HG03139 (cell line): Measurements from ENCODE around the gene PKNOX1.
"Not testable (repeated sequence)": the region's sequence is repeated elsewhere in the genome, so short reads cannot be mapped to it uniquely, and the experiment has no call there.

Experiments used
- ATAC-seq: cut with Tn5 transposase; IDR thresholded peaks from one replicate; pipeline ENCODE4 v1.9.1; 2021; ENCODE audit not compliant: unreplicated experiment

Gene PKNOX1

DNA sequence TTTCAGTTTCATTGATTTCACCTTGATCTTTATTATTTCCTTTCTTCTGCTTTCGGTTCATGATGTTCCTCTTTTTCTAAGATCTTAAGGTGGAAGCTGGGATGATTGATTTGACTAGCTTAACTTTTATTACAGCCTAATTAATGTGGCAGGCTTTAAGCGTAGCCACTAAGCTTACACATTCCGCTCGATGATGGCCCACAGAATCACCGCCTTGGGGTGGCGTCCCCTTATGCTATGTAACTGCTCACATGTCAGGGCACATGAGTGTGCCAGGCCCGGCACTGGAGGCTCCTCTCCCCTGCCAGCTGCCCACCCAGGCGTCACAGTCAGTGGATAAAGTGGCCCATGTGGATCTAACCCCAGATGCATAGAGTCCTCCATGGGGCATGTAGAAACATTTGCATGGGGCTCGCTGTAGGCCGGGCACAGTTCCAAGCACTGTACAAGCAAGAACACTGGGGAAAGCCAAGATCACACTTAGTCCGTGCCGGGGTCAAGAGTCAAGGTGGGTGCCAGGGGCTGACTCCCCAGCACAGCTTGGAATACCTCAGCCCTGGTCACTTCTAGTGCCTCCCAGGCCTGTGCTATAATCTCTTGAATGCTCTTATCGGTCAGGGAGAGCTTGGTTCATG lies 41.7 kb downstream of the PKNOX1 start:
- ATAC-seq, result no peak

DNA sequence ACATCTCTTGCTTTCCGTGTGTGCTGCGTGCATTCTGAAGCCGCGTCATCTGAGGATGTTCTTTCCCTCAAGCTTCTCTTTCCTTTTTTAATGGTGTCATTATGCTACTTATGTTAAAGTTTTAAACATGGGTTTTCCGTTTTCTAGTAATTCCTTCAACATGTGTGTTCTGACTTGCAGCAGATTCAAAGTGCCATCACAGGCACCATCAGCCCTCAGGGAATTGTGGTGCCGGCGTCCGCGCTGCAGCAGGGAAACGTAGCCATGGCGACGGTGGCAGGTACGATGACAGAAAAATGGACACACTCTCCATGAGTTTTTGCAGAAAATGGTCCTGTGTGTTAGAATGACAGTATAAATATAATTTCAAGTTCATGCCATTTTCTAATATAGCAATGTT lies 42.4 kb downstream of the PKNOX1 start:
- no peak for ATAC-seq

DNA sequence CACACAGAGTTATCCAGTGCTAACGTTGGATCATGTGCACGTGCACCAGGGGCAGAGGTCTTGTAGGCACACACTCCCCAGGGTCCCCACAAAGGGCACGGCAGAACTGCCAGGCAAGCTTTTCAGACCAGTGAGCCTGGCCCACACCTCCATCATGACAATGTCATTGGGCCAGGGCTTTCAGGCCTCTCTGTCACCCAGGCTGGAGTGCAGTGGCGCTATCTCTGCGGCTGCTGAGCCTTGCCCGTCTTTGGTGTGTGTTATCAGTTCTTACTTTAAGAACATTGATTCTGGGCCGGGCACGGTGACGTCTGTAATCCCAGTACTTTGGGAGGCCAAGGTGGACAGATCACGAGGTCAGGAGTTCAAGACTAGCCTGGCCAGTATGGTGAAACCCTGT lies 44.2 kb downstream of the PKNOX1 start:
- no peak for ATAC-seq

DNA sequence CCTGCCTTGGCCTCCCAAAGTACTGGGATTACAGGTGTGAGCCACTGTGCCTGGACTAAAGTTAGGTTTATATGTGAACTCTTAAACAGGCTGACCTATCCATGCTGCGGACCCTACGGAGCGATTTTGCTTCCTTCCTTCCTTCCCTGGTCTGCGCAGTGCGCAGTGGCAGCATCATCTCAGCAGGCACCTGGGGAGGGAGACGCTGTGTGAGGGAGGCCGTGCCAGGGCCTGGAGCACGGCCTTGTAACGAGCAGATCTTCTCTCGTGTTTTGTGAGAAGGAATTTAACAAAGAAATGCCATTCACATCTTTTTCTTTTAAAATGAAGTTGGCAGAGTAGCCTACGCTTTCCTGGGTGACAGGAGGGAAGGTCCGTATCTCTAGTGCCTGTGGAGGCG lies 45.8 kb downstream of the PKNOX1 start:
- ATAC-seq, result no peak

DNA sequence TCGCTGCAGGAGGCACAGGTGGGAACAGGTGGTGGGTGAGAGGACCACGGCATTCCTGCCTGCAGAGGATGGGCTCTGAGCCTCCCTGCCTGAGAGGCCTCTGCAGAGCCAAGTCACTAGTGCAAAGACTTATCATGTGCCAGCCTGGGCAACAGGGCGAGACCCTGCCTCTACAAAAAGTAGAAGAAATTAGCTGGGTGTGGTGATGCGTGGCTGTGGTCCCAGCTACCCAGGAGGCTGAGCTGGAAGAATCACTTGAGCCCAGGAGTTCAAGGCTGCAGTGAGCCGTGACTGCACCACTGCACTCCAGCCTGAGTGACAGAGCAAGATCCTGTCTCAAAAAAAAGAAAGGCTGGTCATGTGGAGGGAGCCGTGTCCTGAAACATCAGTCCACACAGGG lies 46.4 kb downstream of the PKNOX1 start:
- no peak for ATAC-seq

DNA sequence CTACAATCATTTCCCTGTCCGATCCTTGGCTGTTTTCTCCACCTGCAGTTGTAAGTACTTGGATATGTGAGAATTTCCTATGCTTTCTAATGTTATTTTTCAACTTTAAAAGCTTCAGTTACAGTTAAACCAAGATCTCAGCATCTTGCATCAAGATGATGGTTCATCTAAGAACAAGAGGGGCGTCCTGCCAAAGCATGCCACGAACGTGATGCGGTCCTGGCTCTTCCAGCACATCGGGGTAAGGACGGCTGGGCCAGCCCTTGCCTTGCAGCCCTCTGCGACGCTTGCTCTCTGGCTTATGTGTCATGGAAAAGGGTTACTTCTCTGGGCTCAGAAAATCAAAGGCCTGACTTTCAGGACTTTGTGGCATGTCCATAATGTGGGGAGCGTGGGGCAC lies 46.8 kb downstream of the PKNOX1 start:
- no peak for ATAC-seq

DNA sequence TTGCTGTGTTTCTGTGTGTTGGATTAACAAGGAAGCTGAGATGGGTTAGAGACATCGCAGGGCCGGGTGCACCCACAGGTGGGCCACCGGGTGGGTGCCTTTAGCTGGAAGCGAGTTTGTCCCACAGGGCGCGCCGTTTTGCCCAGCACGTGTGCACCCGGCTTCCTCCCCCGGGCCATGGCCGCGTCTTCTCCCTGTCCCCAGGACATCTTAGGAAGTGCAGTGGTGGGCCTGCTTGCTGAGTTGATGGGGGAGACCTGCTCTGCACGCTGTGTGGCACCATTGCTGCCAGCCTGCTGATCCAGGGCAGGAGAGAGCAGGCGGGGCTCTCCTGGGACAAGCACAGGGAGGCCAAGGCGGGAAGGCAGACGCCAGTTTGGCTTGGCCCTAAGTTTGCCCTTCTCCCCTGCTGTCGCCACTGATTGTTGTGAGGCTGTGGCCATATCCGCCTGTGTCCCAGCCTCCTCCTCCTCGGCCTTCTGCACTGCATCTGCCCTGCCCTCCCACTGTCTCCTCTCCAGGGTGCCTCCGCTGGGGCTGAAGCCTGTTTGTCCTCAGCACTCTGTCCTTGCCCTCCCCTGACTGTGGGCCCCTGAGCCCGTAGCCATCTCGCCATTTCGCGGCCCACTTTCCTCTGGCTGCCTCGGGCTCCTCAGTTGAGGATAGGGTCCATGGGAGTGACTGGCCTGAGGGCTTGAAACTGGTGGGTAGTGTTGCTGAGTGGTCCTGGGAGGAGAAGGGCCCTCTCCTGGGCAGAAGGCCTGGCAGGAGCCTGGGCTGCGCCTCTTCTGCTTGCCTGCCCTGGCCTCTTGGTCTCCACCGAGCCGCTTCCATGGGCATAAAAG lies 47.6 kb downstream of the PKNOX1 start:
- ATAC-seq, result no peak

DNA sequence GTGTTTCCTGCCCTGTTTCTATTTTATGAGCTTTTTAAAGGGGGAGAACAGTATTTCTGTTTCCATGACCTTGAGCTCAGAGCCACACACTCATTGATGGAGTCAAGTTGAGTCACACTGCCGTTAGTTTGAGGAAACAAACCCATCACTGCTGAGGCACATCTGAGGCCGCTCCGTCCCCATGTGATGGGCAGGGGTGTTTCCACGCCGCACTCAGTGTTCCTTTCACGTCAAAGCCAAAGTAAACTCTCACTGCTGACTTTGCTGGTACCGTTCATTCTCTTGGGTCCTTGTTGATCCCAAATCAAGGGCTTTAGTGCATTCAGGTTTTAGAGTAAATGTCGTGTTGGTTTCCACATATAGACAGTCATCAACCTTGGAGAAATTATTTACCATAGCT lies 48.8 kb downstream of the PKNOX1 start:
- no peak for ATAC-seq

DNA sequence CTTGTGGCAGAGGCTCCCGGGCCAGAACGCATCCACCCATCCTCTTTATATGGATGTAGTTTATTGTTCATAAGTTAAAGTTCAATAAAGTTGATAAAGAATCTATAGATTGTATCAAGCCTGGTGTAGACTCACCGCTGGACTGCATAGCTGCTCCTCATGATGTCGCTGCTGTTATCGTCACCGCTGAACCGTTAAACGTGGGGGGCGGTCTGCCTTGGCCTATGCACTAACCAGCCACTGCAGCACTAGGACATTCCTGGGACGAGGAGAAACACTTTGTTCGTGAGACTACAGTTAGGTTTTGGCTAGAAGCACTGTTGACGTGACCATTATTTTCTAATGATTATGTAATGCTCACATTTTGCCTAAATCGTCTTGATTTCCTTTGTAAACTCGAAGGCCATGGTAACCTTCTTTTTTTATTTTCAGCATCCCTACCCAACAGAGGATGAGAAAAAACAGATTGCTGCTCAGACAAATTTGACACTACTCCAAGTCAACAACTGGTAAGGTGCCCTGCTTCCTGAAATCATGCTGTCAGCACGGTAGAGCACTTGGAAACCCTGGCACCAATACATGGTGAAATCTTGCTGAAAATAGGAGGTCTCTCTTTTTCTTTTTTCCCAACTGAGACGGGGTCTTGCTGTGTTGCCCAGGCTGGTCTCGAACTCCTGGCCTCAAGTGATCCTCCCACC lies 50.2 kb downstream of the PKNOX1 start:
- no peak for ATAC-seq

DNA sequence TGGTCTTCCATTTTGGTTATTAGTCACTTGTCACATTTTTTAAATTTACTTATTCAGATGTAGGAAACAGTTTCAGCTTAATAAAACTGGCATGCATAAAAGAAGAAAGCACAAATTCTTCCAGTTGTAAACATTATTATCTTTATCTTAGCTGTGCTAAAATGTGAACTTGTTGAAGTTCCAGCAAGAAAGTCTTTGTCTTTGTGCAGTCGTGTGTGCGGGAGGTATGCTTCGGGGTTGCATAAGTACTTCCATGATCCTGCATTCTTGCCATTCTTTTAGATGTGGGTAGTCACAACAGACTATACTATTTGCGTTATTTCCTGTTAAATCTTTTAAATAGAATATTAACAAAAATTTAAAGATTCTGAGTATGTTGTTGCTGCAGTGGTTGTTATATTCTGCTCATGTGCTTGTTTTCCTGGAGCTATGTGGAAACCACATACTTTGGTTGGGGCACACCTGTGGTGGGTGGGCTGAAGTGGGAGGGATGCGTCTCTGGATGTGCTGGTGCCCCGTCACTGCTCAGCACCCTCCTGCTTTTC lies 51.3 kb downstream of the PKNOX1 start:
- no peak for ATAC-seq

DNA sequence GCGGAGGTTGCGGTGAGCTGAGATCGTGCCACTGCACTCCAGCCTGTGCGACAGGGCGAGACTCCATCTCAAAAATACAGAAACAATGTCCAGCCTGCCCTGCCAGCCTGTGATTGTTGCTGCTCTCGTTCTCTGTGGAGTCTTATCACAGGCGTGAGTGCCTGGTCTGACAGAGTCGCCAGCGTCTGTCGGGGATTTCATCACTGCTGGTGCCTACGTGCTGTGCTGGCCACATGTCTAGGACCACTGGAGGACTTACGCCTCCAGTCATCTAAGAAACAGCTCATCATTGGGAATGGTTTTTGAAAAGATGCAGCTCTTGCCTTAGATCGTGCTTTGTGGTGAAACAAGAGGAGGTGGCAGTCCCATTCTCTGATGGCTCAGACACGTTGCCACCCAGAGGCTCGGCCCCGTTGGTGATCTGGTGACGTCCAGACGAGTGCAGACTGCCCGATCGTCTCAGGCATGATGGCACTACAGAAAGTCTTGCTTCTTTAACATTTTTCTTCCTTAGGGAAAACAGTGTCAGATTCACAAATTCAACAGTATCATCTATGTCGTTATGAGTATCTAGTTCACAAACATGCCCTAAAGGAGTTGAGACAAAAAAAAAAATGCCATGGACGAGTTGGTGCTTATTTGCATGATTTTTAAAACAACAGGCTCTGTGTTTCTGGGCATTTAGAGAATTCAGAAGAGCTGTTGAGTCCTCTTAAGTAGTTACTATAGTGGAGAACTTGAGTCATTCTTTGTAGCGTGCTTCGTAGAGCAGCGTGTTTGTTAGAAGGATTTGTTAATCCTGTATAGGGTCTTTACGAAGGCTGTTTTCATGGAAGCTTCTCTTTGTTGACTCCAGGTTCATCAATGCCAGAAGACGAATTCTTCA lies 53.7 kb downstream of the PKNOX1 start:
- no peak for ATAC-seq

DNA sequence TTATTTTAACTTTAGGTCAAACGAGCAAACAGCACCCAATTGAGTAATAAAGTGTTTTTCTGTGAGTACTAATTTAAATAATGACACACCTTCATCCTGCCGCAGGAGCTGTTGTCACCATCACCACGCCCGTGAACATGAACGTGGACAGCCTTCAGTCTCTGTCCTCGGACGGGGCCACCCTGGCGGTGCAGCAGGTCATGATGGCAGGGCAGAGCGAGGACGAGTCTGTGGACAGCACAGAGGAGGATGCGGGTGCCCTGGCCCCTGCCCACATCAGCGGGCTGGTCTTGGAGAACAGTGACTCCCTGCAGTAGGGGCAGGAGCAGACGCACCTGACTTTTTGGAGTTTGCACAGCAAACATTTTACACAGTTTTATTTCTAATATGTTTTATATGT lies 55.4 kb downstream of the PKNOX1 start:
- ATAC-seq, result no peak

DNA sequence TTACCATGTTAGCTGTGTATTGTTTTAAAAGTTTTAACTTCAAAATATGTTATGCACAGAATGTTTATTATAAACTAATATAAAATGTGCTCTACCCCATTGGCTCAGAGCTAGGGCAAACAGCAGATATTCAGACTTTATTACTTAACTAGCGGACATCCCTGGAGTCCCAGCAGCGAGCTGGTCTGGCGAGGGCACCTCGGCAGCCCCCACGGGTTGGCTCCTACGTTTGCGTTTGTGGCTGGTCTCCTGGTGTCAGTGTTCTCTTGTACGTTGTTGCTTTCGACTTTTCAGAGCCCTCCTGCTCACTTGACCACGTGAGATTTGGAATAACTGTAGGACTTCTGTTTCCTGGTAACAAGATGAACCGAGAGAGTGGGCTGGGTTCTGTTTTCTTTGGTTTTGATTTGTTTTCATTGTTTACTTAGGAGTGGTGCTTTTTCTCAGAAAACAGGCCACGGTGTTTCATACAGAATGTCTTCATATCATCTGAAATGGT lies 56.8 kb downstream of the PKNOX1 start:
- ATAC-seq, result no peak

DNA sequence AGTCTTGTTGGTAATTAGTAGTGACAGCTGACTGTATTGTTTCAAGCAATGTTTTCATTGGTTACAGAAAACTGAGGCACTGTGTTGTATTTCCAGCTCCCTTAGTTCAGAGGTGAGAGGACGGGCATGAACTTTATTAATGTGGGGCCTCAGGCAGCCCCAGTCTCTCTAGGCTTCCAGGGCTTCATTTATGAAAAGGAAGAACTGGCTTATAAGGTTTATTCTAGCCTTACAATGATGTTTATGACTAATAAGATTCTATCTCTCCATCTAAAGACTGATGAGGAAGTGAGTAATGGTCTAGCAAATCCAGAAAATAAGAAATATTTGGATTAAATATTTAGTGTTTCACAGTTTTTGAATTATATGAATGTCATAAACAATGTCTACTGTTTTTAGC lies 59.7 kb downstream of the PKNOX1 start:
- ATAC-seq, result no peak

DNA sequence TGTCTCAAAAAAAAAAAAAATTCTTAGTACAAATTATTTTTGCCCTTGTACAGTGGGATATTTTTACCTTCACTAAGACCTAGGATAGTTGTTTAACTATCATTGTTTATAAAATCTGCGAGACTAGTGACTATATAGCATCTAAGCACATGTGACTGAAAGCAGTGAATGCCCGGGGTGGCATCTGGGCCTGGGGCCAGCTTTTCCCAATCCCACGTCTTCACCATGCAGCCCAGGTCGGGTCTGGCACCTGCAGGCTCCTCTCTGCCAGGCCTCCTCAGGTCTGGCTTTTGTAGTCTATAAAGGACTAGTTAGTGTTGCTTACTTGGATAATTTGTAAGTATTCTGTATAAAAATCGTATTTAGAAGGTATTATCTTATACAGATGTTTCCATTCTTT lies 60.5 kb downstream of the PKNOX1 start:
- no peak for ATAC-seq

DNA sequence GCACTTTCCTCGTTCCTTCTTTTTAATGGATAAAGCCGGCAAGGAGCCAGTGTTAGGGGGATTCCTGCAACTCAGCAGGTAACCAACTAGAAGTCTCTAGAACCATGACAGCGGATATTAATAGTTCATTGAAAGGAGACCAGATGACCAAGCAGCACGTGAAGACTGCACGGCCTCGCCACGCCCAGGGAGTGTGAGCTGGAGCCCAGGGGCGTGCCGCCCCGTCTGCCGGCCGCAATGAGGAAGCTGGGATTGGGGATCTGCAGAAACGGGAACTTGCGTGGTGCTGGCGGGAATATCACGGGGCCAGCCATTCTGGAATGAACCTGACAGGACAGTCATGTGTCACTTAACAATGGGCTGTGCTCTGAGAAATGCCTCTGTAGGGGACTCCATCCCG lies 62.5 kb downstream of the PKNOX1 start:
- not testable (repeated sequence) for ATAC-seq

DNA sequence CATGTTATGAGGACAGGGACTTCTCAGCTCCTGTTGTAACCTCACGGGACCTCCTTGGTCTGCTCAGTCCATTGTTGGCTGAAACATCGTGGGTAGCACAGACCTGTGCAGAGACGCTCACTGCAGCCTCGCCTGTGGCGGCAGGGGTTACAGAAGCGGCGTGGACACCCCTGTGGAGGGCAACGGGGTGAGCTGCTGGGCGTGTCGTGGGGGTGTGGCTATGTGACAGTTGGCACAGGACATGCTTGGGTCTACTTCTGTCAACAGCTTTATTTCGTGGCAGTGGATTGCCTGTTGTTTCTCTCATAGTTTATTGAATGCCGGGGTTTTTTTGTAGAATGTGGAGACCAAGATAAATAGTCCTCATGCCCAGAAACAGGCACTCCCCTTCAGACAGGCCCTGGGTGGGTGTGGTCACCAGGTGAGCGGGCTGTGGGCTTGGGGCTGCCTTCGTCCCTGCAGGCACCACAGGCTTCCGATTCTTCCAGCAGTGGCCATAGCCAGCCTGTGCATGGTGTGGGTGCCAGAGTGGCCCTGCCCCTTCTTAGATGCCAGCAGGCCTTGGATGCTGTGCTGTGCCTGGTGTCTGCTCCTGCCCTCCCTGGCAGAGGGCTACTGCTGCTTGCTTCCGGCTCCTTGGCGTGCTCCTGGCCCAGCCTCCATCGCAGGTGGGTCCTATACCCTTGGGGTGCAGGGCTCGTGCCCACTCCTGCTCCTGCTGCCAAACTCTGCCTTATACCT lies 63.7 kb downstream of the PKNOX1 start:
- not testable (repeated sequence) for ATAC-seq

DNA sequence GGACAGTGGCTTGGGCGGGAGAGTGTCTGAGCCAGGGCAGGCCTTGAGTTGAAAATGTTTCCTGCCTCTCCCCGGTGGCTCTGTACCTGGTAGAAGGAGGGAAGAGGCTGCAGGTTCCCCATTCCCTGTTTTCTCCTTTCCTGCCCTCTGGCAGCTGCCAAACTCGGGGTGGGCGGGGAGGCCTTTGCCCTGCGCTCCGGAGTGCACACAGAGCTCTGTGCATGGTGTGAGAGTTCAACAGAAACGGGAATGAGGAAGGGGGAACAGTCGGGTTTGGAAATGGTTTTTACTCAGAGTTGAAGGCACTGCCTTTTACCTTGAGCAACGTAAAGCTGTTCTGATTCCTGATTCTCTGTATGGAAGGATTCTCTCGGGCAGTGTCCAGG lies 64.3 kb downstream of the PKNOX1 start:
- not testable (repeated sequence) for ATAC-seq

DNA sequence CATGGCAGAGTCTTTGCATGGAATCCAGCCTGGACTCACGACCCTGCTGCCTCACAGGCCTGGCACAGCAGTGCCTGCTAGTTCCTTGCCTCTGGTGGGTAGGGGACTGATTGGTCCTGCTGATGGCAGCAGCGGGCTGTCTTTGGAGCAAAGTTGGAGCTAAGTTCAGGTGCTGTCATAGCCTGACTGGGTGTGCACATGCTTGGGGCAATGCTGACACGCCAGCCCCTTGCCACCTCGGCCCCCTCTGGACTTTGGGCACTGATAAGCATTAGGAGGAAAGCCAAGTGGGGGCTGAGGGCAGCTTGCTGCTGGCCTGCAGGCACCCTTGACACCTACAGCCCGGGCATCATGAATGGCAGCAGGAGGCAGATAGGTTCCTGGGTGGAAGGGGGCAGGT lies 67.8 kb downstream of the PKNOX1 start:
- ATAC-seq, result not testable (repeated sequence)

DNA sequence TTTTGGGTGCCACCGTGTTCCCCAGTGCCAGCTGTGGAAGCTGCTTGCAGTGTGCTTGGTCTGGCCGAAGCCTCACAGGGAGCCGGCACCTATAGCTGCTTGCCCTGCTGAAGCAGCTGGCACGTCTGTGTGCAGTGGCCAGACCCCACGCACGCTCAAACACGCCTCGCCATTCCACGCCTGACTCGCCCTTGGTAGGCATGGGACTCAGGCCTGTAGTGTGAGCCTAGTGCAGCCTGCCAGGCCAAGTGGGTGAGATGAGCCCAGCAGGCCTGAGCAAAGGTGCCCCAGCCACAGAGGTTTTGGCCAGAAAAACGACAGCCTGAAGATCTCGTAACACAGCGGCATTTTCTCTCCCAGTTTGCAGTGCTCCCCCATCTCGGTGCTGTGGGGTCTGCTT lies 68.9 kb downstream of the PKNOX1 start:
- ATAC-seq, result not testable (repeated sequence)
